ENCODE data around the gene PTPRG.

DNA sequence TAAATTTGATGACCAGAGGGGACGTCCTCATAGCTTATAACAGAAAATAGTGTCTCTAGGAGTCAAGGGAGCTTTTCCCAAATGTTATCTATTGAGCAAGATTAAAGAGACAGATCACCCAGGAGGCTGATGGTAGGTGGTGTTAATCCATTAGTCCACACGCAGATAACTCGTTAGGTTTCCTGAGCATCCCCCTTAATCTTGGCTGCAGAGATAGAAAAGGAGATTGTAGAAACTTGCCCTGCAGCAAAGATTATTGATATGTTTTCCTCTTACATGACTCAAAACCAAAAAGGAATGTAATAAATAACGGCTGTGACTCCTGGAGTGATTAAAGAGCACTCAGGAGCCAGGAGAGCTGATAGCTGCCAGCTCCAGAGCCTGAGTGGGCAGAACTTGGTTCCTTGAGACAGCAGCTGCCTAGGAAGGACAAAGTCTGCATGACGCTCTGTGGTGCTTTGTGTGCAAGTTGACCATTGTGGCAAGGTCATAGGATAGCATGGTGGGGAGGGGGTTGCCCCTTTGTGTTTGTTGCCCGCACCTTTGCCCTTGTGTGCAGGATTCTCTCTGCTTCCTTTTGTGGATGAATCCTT lies 234.8 kb downstream of the PTPRG start:
- TF ChIP-seq, protein P1, sequence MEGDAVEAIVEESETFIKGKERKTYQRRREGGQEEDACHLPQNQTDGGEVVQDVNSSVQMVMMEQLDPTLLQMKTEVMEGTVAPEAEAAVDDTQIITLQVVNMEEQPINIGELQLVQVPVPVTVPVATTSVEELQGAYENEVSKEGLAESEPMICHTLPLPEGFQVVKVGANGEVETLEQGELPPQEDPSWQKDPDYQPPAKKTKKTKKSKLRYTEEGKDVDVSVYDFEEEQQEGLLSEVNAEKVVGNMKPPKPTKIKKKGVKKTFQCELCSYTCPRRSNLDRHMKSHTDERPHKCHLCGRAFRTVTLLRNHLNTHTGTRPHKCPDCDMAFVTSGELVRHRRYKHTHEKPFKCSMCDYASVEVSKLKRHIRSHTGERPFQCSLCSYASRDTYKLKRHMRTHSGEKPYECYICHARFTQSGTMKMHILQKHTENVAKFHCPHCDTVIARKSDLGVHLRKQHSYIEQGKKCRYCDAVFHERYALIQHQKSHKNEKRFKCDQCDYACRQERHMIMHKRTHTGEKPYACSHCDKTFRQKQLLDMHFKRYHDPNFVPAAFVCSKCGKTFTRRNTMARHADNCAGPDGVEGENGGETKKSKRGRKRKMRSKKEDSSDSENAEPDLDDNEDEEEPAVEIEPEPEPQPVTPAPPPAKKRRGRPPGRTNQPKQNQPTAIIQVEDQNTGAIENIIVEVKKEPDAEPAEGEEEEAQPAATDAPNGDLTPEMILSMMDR (IDR thresholded peaks at IDR 0.05; ENCODE audit: extremely low read depth in 1 of 2, insufficient read depth in 1 of 2, low read depth in 1 of 2, low read length in 2 of 2) = no peak
- no peak for TF ChIP-seq POLR2A (IDR thresholded peaks at IDR 0.05; ENCODE audit: low read depth, low read length)
- TF ChIP-seq POLR2AphosphoS5 (IDR thresholded peaks at IDR 0.05; ENCODE audit: insufficient read depth, low read depth, low read length) = no peak
- TF ChIP-seq EZH2 (IDR thresholded peaks at IDR 0.05; ENCODE audit: borderline replicate concordance, low read depth, low read length, severe bottlenecking) = no peak
- no peak for TF ChIP-seq GATA2 (IDR thresholded peaks at IDR 0.05; ENCODE audit: insufficient read depth, insufficient read length, low read depth, low read length)
- no peak for TF ChIP-seq JUN (IDR thresholded peaks at IDR 0.05; ENCODE audit: borderline replicate concordance, insufficient read depth, insufficient read length, low read depth)
- TF ChIP-seq, protein P2, sequence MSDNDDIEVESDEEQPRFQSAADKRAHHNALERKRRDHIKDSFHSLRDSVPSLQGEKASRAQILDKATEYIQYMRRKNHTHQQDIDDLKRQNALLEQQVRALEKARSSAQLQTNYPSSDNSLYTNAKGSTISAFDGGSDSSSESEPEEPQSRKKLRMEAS (IDR thresholded peaks at IDR 0.05; ENCODE audit: insufficient read depth, insufficient read length) = no peak
